ENCODE measurements around the gene CEP170B.

DNA sequence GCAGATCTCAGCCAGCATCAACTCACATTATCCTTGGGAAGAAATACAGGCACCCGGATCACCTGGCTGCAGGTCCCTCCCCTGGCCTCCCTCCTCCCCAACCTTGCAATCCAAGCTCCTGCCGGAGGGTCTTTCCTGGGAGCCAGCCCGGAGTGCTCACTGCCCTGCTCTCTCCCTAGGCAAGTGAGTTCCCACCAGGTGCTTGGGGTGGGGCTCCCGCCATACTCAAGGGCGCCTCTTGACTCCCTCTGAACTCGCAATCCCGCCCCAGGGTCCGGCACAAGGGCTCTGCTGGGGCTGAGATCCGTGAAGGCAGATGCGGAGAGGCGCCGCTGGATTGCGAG, 1.2 kb upstream of the CEP170B start:
- TF ChIP-seq SUZ12 (IDR thresholded peaks at IDR 0.05; ENCODE audit: extremely low read depth, insufficient read depth, insufficient read length) (no peak), YY1 (IDR thresholded peaks at IDR 0.05; ENCODE audit: insufficient read depth, insufficient read length) (no peak)
